KOPT-K1 (cell line): Measurements from ENCODE around the gene SLIT3.

Source experiments
- H3K27ac ChIP-seq: fragments of 200-600 bp; sonication (generic); 2 replicates; pipeline ENCODE4 v1.5.1; 2016; ENCODE audit warnings: antibody characterized with exemption, mild to moderate bottlenecking, low read depth, low read length; ENCODE audit not compliant: poor library complexity, severe bottlenecking
- H3K36me3 ChIP-seq: fragments of 200-600 bp; sonication (generic); 2 replicates; pipeline ENCODE4 v1.5.1; 2017; ENCODE audit warnings: antibody characterized with exemption, mild to moderate bottlenecking, low read length, moderate library complexity; ENCODE audit not compliant: insufficient read depth
- H3K9me3 ChIP-seq: fragments of 200-600 bp; sonication (generic); 2 replicates; pipeline ENCODE4 v1.5.1; 2017; ENCODE audit warnings: antibody characterized with exemption, low read length, mild to moderate bottlenecking; ENCODE audit not compliant: insufficient read depth, poor library complexity, severe bottlenecking

SLIT3 gene

DNA sequence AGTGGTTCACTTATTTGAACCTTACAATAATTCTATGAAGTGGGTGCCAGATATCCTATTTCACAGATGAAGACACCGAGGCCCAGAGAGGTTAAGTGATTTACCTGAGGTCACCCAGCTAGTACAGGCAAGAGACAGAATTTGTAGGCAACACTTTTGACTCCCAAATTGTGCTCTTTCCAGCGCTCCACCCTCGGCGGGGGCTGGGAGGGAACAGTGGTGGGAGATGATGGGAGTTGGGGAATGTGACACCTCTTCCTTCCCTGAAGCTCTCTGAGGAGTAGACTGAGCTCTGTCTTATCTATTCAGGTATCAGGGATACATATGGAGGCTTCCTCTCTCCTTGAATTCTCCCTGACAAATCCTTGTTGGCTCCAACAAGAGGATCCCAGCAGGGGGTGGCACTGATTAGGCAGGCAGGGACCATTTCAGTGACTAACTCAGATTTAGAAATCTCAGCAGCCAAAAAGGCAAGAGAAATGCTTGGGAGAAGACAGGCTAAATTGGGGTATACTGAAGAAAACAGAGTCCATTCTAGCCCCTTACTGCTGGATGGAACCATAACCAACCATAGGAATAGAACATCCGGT is 626.0 kb downstream of the SLIT3 start:
- no peaks in the 10 kb centered on the region for H3K36me3 ChIP-seq
- H3K9me3 ChIP-seq: no peaks in the 10 kb centered on the region
- no peak overlapping the region for H3K27ac ChIP-seq

DNA sequence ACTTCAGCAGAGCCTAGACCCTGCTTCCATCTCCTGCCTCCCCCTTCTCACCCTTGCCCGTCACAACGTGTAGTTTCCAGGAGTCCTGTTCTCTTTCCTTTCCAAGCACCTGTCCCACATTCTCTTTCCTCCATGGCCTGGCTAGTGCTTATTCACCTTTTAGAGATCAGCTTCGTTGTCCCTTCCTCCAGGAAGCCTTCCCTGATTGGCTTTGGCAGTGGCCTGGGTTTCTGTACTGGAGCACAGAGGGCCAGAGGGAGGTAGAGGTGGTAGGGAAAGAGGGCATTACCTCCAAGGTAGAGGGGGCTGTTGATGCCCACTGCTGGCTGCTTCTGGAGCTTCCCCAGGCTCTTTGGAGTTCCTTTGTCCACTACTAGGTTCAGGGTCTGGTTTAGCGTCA is 628.1 kb downstream of the SLIT3 start:
- H3K27ac ChIP-seq: no peak overlapping the region

DNA sequence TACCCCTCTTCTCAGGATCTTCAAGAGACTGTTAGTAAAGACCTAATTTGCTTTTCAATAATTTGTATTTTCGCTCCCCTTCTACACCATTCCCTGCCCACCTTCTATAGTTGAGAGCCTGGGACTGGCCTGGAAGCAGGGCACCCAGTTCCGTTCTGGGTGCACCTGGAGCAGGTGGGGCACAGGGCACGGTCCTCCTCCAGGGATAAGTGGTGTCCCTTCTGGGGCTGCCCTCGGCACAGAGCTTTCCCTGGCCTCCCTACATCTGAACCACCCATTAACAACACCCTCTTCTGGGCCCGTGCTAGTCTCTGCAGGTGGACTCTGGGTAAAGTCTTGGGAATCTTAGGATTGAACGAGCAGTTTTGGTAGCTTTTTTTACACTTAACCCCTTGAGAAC is 628.9 kb downstream of the SLIT3 start:
- Histone ChIP-seq H3K27ac (no peak overlapping the region), H3K36me3 (no peaks in the 10 kb centered on the region), H3K9me3 (no peaks in the 10 kb centered on the region)

More for the DNA sequence above, 628.1 kb downstream of the SLIT3 start:
- no peaks in the 10 kb centered on the region for H3K9me3 ChIP-seq
- no peaks in the 10 kb centered on the region for H3K36me3 ChIP-seq

DNA sequence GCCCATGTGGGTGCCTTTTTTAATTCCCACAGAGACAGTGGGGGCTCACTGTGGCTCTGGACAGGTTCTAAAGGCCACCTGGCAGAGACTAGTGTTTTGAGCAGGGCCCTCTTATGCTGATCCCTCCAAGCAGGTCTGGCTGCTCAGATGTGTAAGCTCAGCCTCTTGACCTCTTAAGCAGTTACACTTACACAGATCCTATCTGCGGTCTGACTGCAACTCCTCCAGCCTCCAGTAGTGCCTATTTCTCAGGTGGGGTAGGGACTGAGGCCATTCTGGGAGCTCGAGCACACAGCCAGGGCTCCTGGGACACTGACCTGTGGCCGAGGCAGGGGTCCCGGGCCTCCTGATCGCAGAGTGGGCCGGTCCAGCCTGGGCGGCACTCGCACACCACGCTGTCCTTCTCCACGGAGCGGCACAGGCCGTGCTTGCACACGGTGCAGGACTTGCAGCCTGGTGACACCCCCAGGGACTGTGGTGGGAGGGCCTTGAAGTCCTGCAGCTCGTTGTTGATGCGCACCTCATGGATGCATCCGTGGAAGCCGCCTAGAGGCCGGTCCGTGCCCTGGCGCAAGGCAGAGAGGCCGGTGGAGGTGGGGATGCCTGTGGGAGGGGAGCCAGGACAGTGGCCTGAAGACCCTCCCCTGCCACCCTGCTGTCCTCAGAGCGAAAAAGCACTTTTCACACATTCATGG is 629.9 kb downstream of the SLIT3 start:
- no peaks in the 10 kb centered on the region for H3K36me3 ChIP-seq
- H3K9me3 ChIP-seq: no peaks in the 10 kb centered on the region
- H3K27ac ChIP-seq: no peak overlapping the region

DNA sequence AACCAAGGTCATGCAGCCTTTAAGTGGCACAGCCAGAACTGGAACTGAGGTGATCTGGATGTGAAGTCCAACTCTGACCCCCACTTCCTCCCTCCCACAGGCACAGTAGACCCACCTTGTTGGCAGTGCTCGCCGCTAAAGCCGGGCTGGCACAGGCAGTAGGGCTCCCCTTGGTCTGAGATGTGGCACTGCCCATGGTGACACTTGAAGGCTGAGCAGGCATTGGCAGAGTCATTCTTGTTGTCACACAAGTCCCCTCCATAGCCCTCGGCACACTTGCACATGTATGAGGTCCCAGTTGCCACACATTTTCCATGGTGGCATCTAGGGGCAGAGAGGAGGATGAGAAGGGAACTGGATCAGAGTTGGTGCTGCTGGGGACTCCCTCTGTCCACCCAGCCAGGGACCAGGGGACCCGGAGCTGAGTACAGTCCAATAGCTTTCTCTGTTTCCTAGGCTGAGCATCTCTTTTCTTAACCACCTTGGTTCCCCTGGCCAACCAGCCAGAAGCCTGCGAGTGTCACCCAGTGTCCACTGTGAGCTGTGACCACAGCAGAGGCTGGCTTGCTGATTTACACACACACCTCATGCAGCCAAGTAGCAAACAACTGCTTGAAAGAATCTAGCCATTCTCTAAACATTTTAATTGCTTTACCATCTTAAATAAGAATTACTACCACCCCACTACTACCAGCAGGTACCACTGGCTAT is 631.1 kb downstream of the SLIT3 start:
- Histone ChIP-seq H3K36me3 (no peaks in the 10 kb centered on the region), H3K9me3 (no peaks in the 10 kb centered on the region)

DNA sequence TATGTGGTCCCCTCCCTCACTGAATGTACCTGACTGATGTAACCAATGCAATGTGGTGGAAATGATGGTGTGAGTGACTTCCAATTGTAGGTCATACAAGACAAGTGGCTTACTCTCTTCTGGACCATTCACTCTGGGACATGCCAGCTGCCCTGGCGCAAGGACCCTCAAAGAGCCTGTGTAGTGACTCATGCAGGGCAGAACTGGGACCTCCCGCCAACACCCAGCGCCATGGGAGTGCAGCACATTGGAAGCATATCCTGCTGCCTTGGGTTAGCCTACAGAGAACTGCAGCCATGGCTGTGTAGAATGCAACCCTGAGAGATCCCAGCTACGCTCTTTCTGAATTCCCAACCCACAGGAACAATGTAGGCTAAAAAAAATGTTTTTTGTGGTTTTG is 631.8 kb downstream of the SLIT3 start:
- no peak overlapping the region for H3K27ac ChIP-seq
- no peaks in the 10 kb centered on the region for H3K36me3 ChIP-seq
- no peaks in the 10 kb centered on the region for H3K9me3 ChIP-seq

More for the DNA sequence above, 631.1 kb downstream of the SLIT3 start:
- no peak overlapping the region for H3K27ac ChIP-seq

DNA sequence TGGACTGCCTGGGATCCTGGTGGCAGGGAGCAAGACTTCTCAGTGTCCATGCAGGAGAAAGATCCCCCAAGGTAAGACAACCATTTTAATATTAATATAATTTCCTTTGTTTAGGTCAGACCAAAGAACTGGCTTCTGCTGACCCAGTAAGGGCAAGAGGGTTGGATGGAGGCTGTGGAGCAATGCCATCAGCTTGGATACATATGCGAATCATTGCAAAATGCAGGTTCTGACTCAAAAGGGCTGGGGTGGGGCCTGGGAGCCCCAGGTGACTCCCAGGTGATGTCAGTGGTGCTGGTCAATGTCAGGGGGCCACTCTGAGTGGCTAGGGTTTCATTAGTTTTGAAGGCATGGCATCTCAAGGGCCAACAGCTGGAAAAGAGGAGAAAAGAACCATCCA is 632.9 kb downstream of the SLIT3 start:
- no peaks in the 10 kb centered on the region for H3K36me3 ChIP-seq
- no peaks in the 10 kb centered on the region for H3K9me3 ChIP-seq
- no peak overlapping the region for H3K27ac ChIP-seq

DNA sequence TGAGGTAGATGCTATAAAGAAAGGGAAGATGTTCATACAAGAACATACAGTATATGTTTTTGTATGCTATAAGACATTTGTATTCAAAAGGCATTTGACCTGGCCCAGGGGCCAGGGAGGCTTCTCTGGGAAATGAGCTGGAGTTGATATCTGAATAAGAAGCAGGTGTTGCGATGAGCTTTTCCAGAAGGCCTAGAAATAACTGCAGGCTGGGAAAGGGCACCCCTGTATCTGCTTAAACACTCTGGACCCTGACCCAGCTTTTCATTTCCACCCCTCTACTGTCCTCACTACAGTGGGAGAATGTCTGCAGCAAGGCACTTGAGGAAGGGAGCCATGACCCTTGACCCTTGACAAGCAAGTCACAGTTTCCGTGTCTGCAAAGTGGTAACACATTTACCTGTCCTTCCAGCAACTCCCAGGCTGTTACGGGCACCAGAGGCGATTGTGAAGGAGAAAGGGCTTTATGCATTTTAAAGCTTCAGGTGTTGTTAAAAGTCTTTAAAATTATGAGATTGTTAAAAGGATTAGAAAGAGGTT is 633.6 kb downstream of the SLIT3 start:
- no peaks in the 10 kb centered on the region for H3K9me3 ChIP-seq
- H3K36me3 ChIP-seq: no peaks in the 10 kb centered on the region
- no peak overlapping the region for H3K27ac ChIP-seq

DNA sequence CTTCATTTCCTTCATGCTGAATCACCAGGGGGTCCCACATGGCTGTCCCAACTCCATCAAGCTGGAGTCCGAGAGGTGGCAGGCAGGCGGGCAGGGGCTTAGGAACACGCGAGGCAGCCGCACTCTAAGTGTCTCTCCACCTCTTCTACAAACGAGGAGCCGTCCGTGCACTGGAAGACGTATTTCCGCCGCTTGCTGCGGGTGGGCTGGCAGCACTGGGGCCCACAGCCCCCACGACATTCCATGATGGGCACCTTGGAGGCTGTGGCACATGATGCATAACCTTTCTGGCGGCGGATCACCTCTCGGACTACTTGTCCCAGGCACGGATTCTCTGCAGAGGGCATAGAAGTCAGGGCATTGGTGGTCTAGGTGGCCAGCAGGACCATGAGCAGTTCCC is 634.6 kb downstream of the SLIT3 start:
- no peaks in the 10 kb centered on the region for H3K9me3 ChIP-seq
- H3K27ac ChIP-seq: no peak overlapping the region
- no peaks in the 10 kb centered on the region for H3K36me3 ChIP-seq

DNA sequence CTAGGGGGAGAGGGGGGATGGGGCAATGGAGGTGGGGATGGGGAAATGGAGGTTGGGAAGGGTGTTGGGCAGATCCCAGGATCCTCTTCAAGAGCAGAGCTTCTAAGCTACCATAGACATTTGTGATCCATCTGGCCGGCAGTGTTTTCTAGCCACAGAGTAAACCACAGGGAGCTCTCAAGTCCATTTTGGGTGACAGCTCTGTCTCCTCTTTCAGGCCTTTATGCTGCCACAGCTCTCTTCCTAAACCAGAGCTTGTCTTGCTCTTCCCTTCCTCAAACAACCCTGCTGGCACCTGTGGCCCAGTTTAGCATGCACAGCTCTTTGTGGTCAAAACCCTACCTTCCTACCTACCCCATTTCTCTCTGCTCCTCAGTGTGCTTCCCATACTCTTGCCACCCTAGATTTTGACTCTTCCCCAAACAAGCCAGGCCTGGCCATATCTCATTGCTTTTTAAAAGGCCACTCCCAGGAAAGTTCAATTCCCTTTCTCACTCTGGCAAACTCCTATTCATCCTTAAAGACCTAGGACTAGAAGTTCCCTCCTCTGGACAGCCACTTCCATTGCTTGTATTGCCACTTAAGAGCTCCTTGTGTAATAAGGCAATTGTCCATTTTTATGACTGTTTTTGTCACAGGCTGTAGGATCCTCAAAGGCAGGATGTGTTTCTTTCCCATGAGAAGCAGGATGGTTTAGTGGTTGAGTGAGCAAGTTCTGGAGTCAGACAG is 637.5 kb downstream of the SLIT3 start:
- no peaks in the 10 kb centered on the region for H3K36me3 ChIP-seq
- H3K27ac ChIP-seq: no peak overlapping the region
- H3K9me3 ChIP-seq: no peaks in the 10 kb centered on the region

DNA sequence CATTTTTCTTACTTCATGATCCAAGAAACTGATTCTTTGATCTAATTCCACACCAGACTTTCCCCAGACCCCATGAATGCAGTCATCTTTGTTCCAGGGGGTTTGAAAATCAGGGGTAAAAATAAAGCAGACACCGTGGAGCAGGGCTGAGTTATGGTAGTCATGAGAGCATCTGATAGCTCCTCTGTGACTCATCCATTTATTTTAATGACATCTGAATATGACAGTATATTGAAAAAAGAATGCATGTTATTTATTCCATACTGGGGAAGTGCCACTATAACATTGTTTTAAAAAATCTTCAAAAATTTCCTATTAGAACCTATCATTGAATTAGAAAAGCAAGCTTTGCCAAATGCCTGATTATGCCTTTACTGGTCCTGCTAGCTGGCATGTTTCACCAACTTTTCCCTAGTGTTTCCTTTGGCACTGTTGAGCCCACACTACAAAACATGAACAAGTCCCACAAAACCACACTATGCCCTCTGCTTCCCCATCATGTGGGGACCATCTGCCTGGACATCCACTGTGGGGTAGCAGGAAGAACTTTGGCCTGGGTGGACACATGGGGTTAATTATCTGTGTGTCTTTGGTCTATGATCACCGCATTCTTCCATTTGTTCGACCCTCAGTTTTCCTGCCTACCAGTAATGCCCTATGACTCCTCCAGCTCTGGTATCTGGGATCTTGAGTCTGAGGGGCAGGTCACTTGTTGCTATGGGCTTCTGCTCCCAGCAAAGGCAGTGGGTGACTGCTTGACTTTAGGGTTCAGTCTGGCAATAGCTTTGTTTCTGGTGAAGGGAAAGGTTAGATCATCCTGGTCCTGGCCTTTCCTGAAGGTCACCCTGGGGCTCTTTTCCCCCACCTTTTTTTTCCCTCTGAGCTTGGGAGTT is 639.1 kb downstream of the SLIT3 start:
- Histone ChIP-seq H3K27ac (no peak overlapping the region), H3K9me3 (no peaks in the 10 kb centered on the region), H3K36me3 (no peaks in the 10 kb centered on the region)

DNA sequence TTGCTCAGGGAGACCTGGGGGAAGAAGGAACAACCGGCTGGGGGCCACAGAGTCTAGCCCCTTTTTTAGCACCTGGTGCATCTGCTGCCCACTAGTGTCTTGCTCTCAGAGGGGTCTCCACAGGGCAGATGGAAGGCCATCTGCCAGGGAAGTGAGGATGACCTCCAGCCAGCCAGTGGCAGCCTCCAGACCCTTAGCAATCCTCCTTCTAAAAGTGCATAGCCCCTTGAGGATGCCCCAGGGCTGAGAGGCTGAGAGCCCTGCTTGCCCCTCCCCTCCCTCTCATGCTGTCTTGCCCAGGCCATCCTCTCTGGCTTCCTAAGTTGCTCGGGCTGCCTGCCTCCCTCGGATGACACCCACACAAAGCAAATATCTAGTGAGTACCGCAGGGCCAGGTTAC is 640.2 kb downstream of the SLIT3 start:
- Histone ChIP-seq H3K9me3 (no peaks in the 10 kb centered on the region), H3K27ac (no peak overlapping the region), H3K36me3 (no peaks in the 10 kb centered on the region)

DNA sequence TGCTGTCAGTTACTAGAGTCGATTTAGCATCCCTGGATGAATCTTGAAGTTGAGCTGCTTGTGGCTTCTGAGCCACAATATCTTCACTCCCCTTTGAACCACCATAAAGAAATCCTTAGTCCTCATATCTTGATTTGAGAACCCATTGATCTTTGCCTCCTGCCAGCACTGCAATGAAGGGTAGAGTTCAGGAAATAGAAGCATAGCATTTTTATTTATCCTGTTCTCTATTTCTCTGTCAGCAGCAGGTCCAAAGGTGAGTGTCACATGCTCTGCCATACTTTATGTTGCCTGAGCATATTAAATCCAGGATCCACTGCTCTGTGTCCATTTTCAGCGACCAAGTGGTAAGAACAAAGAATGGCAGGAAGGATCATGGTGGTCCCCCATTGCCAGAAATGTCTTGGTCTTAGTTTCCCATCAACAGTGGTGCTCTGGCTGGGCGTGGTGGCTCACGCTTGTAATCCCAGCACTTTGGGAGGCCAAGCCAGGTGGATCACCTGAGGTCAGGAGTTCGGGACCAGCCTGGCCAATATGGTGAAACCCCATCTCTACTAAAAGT is 641.6 kb downstream of the SLIT3 start:
- H3K27ac ChIP-seq: no peak overlapping the region
- no peaks in the 10 kb centered on the region for H3K9me3 ChIP-seq
- no peaks in the 10 kb centered on the region for H3K36me3 ChIP-seq

DNA sequence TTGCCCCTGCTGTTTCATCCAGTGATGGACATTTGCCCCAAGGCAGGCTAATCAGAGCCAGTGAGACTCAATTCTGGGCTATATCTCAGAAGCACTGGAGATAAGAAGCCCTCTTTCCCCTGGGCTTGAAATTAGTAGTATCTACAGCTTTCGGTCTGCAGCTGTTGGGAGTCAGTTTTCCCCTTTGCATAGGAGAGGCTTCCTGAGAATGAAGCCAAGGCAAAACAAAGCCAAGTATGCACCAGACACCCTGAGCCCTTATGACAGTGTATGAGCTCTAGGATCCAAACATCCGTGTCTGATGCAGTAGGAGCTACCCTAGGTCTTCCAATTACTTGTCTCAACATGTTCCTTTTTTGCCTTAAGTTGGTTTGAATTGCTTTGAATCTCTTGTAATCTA is 642.5 kb downstream of the SLIT3 start:
- Histone ChIP-seq H3K27ac (no peak overlapping the region), H3K9me3 (no peaks in the 10 kb centered on the region), H3K36me3 (no peaks in the 10 kb centered on the region)
